OCI-LY1 (cell line): ENCODE data around the gene CHI3L1.

Experiments
- H2AFZ ChIP-seq: fragments of 200-600 bp; sonication (generic), shearing (Covaris generic); 2 replicates; pipeline ENCODE4 v1.6.0; 2014; ENCODE audit warnings: antibody characterized with exemption, mild to moderate bottlenecking, low read length
- H3F3A ChIP-seq: fragments of 200-600 bp; sonication (generic), shearing (Covaris generic); 2 replicates; pipeline ENCODE4 v1.6.0; 2014; ENCODE audit warnings: mild to moderate bottlenecking, antibody characterized with exemption, low read length, moderate library complexity; ENCODE audit not compliant: insufficient read depth
- H3K27ac ChIP-seq: fragments of 200-600 bp; sonication (generic); 2 replicates; pipeline ENCODE4 v1.5.1; 2014; ENCODE audit warnings: low read length, mixed run types, mild to moderate bottlenecking, low read depth; ENCODE audit not compliant: poor library complexity, severe bottlenecking
- H3K27me3 ChIP-seq: fragments of 200-600 bp; sonication (generic); 2 replicates; pipeline ENCODE4 v1.6.0; 2014; ENCODE audit warnings: antibody characterized with exemption, mild to moderate bottlenecking, low read length, moderate library complexity; ENCODE audit not compliant: insufficient read depth
- H3K36me3 ChIP-seq: fragments of 200-600 bp; sonication (generic); 2 replicates; pipeline ENCODE4 v1.6.1; 2014; ENCODE audit warnings: mild to moderate bottlenecking, antibody characterized with exemption, low read length, moderate library complexity, mixed read lengths; ENCODE audit not compliant: insufficient read depth
- H3K4me1 ChIP-seq: fragments of 200-600 bp; sonication (generic); 2 replicates; pipeline ENCODE4 v1.5.1; 2014; ENCODE audit warnings: mild to moderate bottlenecking, low read length, moderate library complexity; ENCODE audit not compliant: insufficient read depth, severe bottlenecking
- H3K4me2 ChIP-seq: fragments of 200-600 bp; sonication (generic), shearing (Covaris generic); 2 replicates; pipeline ENCODE4 v1.6.1; 2014; ENCODE audit warnings: low read length
- H3K4me3 ChIP-seq: fragments of 200-600 bp; sonication (generic); 2 replicates; pipeline ENCODE4 v1.5.1; 2014; ENCODE audit warnings: low read length, low read depth, mild to moderate bottlenecking, mixed read lengths; ENCODE audit not compliant: poor library complexity, severe bottlenecking
- H3K79me2 ChIP-seq: fragments of 200-600 bp; shearing (Covaris generic); 2 replicates; pipeline ENCODE4 v1.6.1; 2016; ENCODE audit warnings: mixed run types, low read length, mixed read lengths; ENCODE audit not compliant: insufficient read depth
- H3K9ac ChIP-seq: fragments of 200-600 bp; sonication (generic), shearing (Covaris generic); 2 replicates; pipeline ENCODE4 v1.6.1; 2014; ENCODE audit warnings: mild to moderate bottlenecking, low read length, mixed read lengths
- H3K9me2 ChIP-seq: fragments of 200-600 bp; sonication (generic), shearing (Covaris generic); 2 replicates; pipeline ENCODE4 v1.6.1; 2014; ENCODE audit warnings: low read depth, mild to moderate bottlenecking, low read length, mixed read lengths
- H3K9me3 ChIP-seq: fragments of 200-600 bp; shearing (Covaris generic); 2 replicates; pipeline ENCODE4 v1.6.1; 2014; ENCODE audit warnings: low read length, mixed read lengths
- H4K20me1 ChIP-seq: fragments of 200-600 bp; sonication (generic), shearing (Covaris generic); 2 replicates; pipeline ENCODE4 v1.6.0; 2016; ENCODE audit warnings: mild to moderate bottlenecking, low read length; ENCODE audit not compliant: insufficient read depth
- CTCF ChIP-seq: fragments of 200-600 bp; sonication (generic), shearing (Covaris generic); IDR thresholded peaks from 2 replicates; pipeline ENCODE4 v1.5.1; 2017; ENCODE audit warnings: mild to moderate bottlenecking, antibody characterized with exemption, low read length, moderate library complexity, mixed read lengths
- EZH2 ChIP-seq: fragments of 200-600 bp; sonication (generic), shearing (Covaris generic); IDR thresholded peaks from 2 replicates; pipeline ENCODE4 v1.8.0; 2017; ENCODE audit warnings: borderline replicate concordance, mixed run types, mild to moderate bottlenecking, antibody characterized with exemption, low read length, moderate library complexity, mixed read lengths

The CHI3L1 gene

GRCh38 chr1:203135636-203136305 is 50.7 kb downstream of the CHI3L1 start:
- TF ChIP-seq CTCF (no peak), EZH2 (no peak)
- no peak overlapping the region for H3K4me3 ChIP-seq
- no peak overlapping the region for H2AFZ ChIP-seq
- no peaks in the 10 kb centered on the region for H3K36me3 ChIP-seq
- H3K9me2 ChIP-seq, result no peaks in the 10 kb centered on the region
- peaks cover 3% of the 10 kb centered on the region; the same call in 1 of the 2 replicates for H3K27me3 ChIP-seq
- H3K9me3 ChIP-seq, result no peaks in the 10 kb centered on the region
- H3K27ac ChIP-seq, result no peak overlapping the region
- H3F3A ChIP-seq, result no peaks in the 10 kb centered on the region
- no peak overlapping the region for H3K4me2 ChIP-seq
- H3K79me2 ChIP-seq, result no peaks in the 10 kb centered on the region
- H3K4me1 ChIP-seq, result no peaks in the 10 kb centered on the region
- H4K20me1 ChIP-seq, result no peaks in the 10 kb centered on the region
- H3K9ac ChIP-seq, result no peak overlapping the region

GRCh38 chr1:203133970-203134725 is 52.4 kb downstream of the CHI3L1 start:
- H4K20me1 ChIP-seq, result no peaks in the 10 kb centered on the region
- no peaks in the 10 kb centered on the region for H3K79me2 ChIP-seq
- H3K4me1 ChIP-seq, result no peaks in the 10 kb centered on the region
- peaks cover 3% of the 10 kb centered on the region; the same call in 1 of the 2 replicates for H3K27me3 ChIP-seq
- H3K9me2 ChIP-seq, result no peaks in the 10 kb centered on the region
- no peak overlapping the region for H3K27ac ChIP-seq
- H3K36me3 ChIP-seq, result no peaks in the 10 kb centered on the region
- no peak overlapping the region for H2AFZ ChIP-seq
- no peaks in the 10 kb centered on the region for H3F3A ChIP-seq
- H3K9me3 ChIP-seq, result no peaks in the 10 kb centered on the region
- H3K9ac ChIP-seq, result no peak overlapping the region
- TF ChIP-seq CTCF, result no peak
- no peak for TF ChIP-seq EZH2
- H3K4me3 ChIP-seq, result no peak overlapping the region
- H3K4me2 ChIP-seq, result no peak overlapping the region

GRCh38 chr1:203131548-203132200 is 54.8 kb downstream of the CHI3L1 start:
- no peak for TF ChIP-seq CTCF
- no peak for TF ChIP-seq EZH2
- no peak overlapping the region for H3K9ac ChIP-seq
- H3K27me3 ChIP-seq, result peaks cover 3% of the 10 kb centered on the region; the same call in 1 of the 2 replicates
- H3K79me2 ChIP-seq, result no peaks in the 10 kb centered on the region
- no peaks in the 10 kb centered on the region for H3K9me2 ChIP-seq
- no peaks in the 10 kb centered on the region for H3K4me1 ChIP-seq
- no peak overlapping the region for H3K4me2 ChIP-seq
- no peak overlapping the region for H3K4me3 ChIP-seq
- H3K36me3 ChIP-seq, result no peaks in the 10 kb centered on the region
- no peaks in the 10 kb centered on the region for H3F3A ChIP-seq
- H3K27ac ChIP-seq, result no peak overlapping the region
- no peak overlapping the region for H2AFZ ChIP-seq
- no peaks in the 10 kb centered on the region for H4K20me1 ChIP-seq
- no peaks in the 10 kb centered on the region for H3K9me3 ChIP-seq
